GM21423 (cell line): ENCODE results near the gene ZC3HAV1.
A peak's percentile ranks its signal among the peaks of the same experiment; 100 is the strongest.
"Not testable (repeated sequence)": the region's sequence is repeated elsewhere in the genome, so short reads cannot be mapped to it uniquely, and the experiment has no call there.

Experiments
- ATAC-seq: cut with Tn5 transposase; IDR thresholded peaks from one replicate; pipeline ENCODE4 v1.9.1; 2021; ENCODE audit warnings: mild to moderate bottlenecking, moderate library complexity; ENCODE audit not compliant: unreplicated experiment

ZC3HAV1 gene

GRCh38 chr7:139088268-139088667 lies 21.3 kb downstream of the ZC3HAV1 start:
- ATAC-seq, result no peak

GRCh38 chr7:139087212-139087611 lies 22.3 kb downstream of the ZC3HAV1 start:
- ATAC-seq, result no peak

- ATAC-seq, result no peak
Measured at GRCh38 chr7:139086454-139086853, 23.1 kb downstream of the ZC3HAV1 start.

- ATAC-seq, result no peak
Measured at GRCh38 chr7:139084709-139085108, 24.8 kb downstream of the ZC3HAV1 start.

GRCh38 chr7:139081584-139081983 lies 27.9 kb downstream of the ZC3HAV1 start:
- ATAC-seq, result no peak

GRCh38 chr7:139080905-139081304 lies 28.6 kb downstream of the ZC3HAV1 start:
- ATAC-seq, result no peak

GRCh38 chr7:139079861-139080260 lies 29.7 kb downstream of the ZC3HAV1 start:
- ATAC-seq, result no peak

- ATAC-seq, result no peak
Measured at GRCh38 chr7:139078911-139079310, 30.6 kb downstream of the ZC3HAV1 start.

- ATAC-seq, result no peak
Measured at GRCh38 chr7:139078399-139078798, 31.1 kb downstream of the ZC3HAV1 start.

GRCh38 chr7:139077706-139078105 lies 31.8 kb downstream of the ZC3HAV1 start:
- ATAC-seq, result not testable (repeated sequence)

GRCh38 chr7:139075871-139076686 lies 33.4 kb downstream of the ZC3HAV1 start:
- ATAC-seq, result no peak

GRCh38 chr7:139075031-139075652 lies 34.4 kb downstream of the ZC3HAV1 start:
- peak; percentile 78 for ATAC-seq

GRCh38 chr7:139072796-139073195 lies 36.7 kb downstream of the ZC3HAV1 start:
- ATAC-seq, result no peak

- no peak for ATAC-seq
Measured at GRCh38 chr7:139071680-139072079, 37.8 kb downstream of the ZC3HAV1 start.

- no peak for ATAC-seq
Measured at GRCh38 chr7:139068544-139069399, 40.7 kb downstream of the ZC3HAV1 start.

- no peak for ATAC-seq
Measured at GRCh38 chr7:139066315-139066714, 43.2 kb downstream of the ZC3HAV1 start.

- no peak for ATAC-seq
Measured at GRCh38 chr7:139065323-139065722, 44.2 kb downstream of the ZC3HAV1 start.

GRCh38 chr7:139061416-139061815 lies 48.1 kb downstream of the ZC3HAV1 start:
- ATAC-seq, result no peak

- ATAC-seq, result no peak
Measured at GRCh38 chr7:139060695-139061237, 48.8 kb downstream of the ZC3HAV1 start.

- ATAC-seq, result no peak
Measured at GRCh38 chr7:139059905-139060304, 49.6 kb downstream of the ZC3HAV1 start.

GRCh38 chr7:139058943-139059342 lies 50.6 kb downstream of the ZC3HAV1 start:
- no peak for ATAC-seq
